HG03135 (cell line): Measurements from ENCODE around the gene GRM8.
A peak's percentile ranks its signal among the peaks of the same experiment; 100 is the strongest.

Experiments
- ATAC-seq: cut with Tn5 transposase; IDR thresholded peaks from one replicate; pipeline ENCODE4 v1.9.1; 2021; ENCODE audit warnings: mild to moderate bottlenecking, moderate library complexity; ENCODE audit not compliant: unreplicated experiment

GRM8 gene

DNA sequence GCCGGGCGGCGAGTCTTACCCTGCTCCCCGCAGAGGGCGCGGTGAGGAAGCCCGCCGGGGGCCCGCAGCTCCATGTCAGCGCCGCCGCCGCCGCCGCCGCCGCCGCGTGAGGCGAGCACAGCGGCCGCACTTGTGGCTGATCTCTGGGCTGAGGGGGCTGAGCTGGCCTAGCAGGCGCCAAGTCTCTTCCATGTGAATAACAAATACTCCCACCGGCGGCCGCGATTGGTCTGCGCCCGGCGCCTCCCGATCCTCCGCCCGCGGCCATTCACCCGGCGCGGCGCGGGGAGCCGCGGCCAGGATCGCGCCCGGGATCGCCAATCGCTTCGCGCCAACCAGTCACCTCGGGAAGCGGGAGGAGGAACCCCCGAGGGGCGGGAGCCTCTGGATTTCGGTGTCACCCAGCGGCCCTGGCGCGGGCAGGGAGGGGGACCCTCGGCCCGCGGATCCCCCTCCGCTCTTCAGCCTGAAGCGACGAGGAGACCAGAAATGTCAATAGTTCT, at the start of gene GRM8:
Gene GRM8, minus strand, starts transcription at position 164 of the 503 bp plus-strand sequence.
- no peak for ATAC-seq

DNA sequence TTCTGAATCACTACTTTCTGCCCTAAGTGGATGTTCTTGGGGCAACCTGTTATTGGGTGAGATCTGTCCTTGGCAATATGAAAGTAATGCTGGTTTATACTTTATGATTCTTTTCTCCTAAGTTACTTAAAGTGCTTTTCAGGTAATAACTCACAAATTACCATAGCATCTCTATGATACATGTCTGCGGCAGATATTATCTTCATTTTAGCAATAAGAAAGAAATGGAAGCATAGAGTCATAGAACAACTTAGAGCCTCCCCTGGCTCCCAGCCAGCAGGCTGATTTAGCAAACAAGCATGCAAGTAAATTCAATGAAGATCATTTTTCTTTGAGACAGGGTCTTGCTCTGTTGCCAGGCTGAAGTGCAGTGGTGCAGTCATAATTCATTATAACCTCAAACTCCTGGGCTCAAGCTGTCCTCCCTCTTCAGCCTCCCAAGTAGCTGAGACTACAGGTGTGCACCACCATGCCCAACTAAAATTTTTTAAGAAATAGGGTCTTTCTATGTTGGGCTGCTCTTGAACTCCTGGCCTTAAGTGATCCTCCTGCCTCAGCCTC, 38.1 kb upstream of the GRM8 start:
- no peak for ATAC-seq

DNA sequence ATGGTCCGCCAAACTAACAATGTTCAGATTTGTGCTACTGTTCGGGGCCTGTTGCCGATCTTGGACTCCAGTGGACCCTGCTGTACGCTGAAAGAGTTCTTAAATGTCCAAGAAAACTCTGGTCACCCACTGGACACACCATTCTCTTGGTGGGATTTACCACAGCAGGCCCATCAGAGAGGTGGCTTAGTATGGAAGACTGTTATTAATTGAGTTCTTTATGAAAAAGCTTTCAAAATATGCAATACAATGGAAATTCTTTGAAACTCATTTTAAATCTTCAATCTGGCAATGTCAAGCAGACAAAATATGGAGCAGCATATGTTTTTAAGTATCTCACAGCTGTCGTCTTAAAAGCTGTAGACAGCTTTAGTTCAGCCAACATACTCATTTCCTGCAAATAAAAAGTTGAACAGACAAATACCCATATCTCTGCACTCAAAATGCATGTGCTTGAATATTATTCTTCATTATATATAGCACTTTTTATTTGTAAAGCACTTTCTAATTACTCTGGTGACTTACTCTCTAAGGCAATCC, 37.4 kb upstream of the GRM8 start:
- no peak for ATAC-seq

DNA sequence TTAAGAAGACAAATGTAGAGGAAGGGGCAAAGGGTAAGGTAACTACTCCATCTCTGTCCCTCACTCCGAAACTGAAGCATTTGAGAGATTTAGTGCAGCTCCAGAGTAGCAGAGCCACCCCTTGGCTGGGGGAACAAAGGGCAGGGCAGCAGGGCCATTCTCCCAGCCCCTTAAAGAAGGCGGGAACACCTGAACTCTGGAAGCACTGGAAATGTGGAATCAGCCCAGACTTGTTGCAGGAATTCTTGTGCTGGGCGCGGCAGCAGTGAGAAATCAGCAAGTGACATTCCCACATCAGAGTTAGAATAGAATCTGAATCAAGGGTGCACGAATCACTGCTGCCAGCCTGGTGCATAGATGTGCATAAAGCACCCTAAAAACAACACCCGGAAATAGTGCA, 34.4 kb upstream of the GRM8 start:
- no peak for ATAC-seq

DNA sequence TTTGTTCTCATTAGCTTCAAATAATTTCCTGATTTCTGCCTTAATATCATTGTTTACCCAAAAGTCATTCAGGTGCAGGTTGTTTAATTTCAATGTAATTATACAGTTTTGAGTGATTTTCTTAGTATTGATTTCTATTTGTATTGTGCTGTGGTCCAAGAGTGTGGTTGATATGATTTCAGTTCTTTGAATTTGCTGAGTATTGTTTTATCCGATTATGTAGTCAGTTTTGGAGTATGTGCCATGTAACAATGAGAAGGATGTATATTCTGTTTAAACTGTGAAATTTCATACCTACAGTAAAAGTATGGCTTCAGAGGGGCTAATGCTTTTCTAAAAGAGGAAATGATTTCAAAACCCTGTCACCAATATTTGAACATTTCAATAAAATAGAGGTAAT, 17.4 kb upstream of the GRM8 start:
- ATAC-seq, result no peak

DNA sequence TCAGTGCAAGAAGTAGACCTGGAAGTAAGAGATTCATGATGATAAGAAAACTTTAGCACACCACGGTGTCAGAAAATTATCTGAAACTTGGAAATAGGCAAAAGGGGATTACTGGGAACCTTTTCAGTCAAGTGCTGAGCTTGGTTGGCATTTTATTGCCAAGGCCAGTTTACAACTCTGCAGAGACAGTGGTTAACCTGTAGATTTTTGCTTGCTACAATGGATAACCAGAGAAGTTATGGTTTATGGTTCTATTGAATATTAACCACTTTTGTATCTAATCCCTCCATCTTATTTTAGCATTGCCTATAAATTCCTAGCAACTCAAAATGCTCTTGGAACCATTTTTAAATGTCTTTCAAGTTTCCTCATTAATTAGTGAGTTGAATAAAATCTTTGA, 13.3 kb upstream of the GRM8 start:
- no peak for ATAC-seq

DNA sequence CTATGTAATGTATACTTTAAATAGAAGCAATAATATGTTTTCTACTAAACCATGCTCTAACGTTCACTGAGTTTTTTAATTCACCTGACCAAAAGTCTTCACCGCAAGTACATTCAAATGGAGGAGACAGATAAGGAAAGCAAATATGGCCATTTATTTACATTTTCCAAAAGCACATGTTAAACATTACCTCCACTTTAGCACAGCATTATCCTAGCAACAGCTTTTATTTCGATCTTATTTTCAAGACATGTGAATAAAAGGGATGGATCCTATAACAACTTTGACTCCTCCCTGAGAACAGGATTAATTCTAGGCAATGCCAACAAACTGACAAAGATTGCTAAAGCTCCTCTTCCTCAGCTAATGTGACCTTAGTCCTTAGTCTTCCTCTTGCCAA, 11.5 kb upstream of the GRM8 start:
- no peak for ATAC-seq

DNA sequence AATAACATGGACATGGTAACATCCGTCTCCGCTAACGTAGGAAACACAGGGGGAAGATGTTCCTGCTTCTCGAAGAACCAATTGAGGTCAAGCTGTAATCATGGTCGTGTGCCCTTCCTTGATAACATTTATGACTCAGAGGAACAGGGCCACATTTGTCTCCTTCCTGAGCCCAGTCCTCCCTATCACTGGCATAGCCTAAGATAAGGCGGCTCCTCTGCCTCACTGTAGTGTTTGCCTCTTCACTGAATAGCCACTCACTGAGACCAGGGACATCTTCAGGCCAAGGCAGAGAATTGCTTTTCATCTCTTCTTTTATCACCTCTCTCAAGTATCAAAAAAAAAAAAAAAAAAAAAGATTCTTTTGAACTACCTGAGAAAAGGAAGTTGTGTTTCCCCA, 5.4 kb upstream of the GRM8 start:
- ATAC-seq, result no peak

DNA sequence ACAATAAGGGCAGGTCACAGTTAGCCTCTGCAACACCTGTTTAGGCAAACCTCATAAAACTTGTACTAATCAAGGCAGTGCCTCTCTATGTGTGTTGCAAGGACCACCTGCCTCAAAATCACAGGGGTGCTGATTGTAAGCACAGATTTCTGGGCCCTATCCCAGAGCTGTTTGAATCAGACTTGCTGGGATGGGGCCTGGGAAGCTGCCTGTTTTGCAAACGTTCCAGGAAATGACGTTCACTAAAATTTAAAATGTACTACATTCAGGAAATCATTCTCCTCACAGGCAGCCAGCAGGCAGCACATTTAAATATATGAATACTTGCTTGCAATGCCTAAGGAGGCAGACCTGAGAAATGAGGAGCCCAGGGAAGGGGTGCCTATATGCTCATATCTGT, 4.3 kb upstream of the GRM8 start:
- no peak for ATAC-seq

DNA sequence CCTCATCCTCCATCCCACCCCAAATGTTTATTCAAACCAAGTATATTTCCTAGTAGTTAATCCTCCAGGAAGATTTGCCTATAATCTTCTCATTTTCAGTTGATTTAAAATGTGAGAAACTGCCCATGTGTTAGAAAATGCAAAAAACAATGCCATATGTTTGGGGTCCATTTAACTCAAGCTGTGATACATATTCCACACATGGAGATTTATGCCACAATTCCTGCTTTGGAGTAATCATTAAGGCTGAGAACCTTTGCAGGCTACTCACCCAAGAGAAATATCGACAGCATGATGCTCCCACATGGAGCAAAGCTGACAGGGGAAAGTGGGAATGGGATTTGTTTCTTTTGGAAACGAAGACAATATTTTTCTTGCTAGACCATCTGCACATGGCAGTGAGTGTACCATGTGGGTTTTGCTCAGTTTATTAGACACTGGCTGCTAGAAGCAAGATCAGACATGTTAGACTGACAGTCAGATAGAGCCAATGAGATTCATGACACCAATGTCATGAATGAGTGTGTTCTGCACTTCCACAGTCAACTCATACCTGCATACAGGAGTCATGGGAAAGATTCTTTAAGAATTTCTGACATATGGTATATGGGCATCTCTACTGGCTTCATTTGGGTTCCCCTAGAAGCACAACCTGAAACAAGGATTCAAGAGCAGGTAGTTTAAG, 3.4 kb upstream of the GRM8 start:
- no peak for ATAC-seq

DNA sequence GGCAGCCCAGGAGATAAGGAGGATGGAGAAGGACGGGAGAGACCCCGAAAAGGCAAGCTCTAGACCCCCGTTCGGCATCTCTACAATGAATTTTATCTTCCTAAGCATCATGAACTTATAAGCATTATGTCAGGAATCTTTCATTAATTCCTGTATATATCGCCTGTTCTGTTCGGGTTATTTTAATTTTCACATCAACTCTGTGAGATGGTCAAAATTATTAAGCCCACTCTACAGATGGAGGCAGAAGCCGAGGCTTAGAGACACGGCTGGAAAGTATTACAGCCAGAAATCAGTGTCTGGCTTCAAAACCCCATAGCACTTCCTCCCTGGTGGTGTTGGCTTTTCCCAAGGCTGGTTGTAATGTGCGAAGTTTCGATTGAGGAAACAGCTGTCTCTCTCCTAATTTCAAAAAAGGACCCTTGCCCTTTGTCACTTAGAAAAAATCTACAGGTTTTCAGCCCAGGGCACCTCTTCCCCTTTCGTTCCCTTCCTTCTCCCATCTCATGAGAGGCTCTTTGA, 1.5 kb upstream of the GRM8 start:
- ATAC-seq, result no peak

DNA sequence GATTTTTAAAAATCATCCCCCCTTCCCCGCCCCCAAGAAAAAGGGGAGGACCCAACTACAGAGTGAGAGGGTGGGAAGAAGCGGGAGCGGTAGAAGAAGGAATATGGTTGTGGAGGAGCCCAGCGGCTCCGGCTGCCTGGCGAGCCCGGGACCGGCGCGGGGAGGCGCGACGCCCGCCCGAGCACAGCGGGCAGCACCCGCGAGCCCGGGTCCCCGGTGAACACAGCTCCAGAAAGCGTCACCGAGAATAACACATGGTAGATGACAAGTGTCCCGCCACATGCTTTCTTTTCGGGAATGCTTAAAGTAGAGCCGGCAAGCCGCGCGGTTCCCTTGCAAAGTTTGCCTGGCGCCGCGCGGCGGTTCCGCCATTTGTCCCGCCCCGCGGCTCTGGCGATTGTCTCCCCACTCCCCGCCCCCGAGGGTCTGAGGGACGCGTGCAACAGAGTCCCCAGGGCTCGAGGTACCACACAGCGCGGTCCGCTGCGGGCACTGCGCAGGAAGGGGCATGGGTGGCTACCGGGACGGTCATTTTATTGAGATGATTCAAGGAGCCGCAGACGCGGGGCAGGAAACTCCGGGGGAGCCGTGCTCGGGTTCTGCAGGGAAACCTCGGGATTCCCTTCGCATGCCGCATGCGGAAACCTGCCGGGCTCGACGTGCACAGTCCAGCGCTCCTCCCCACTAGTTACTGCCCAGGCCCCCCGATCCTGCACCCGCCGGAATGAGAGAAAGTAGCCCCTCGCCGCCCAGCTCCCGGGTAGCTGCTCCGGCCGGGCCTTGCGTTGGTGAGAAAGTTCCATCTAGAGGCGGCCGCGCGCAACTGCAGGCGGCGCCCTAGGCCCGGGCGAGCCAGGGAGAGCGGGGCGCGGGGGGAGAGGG, 781 bp upstream of the GRM8 start:
- ATAC-seq, result peak; percentile 85

DNA sequence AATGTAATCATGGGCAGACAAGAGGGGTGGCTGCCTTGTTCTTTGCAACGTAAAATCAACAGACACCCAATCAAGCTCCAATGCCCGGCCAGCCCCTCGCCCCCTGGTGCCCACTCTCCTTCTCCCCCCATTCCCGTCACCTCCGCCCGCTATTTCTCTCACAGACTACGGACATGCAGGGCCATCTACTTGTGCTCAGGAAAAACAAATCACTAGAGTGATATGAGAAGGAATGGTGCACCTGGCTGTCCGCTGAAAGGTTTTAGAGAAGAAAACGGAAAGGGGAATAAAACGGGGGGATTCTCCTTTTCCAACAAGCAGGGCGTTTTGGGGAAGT, 396 bp downstream of the GRM8 start:
- ATAC-seq, result no peak

DNA sequence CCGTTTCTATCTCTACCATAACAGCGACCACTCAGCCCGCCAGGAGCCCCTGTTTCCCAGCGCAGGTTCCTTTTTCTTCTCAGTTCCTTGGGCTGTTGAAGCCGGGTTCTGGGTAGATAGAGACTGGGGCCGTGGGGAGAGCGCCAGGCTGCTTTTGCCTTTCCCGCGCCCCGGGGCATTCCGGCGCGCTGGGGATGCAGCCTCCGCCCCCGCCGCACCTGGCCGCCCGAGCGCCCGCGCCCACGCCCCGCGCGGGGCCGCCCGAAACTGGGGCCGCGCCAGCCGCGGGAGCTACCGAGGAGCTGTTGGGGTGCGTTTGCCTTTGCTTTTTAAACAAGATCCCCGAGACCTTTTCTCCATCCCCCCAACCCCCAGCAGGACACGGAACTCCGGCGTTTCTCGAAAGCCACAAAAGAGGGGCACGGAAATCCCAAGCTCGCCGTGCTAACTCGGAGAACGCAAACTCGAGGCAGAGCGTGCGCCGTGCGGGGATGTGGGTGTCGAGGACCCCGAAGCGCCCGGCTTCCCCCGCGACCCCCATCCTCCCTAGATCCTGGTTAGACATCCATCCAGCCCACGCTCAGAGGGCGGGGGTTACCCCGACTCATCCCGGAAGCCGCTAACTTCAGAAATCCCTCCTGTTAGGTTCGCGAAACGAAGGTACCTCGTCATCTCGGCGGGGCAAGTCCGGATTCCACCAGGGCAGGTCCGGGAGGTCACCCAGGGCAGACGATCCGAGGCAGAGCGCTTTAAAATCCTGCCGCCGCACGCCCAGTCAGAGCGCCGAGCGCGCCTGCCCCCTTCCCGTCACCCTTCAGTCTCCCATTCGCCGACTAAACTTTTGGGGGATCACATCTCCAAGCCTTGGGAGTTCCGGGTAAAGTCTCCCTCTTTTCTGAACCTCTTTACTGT, 1.0 kb downstream of the GRM8 start:
- no peak for ATAC-seq

DNA sequence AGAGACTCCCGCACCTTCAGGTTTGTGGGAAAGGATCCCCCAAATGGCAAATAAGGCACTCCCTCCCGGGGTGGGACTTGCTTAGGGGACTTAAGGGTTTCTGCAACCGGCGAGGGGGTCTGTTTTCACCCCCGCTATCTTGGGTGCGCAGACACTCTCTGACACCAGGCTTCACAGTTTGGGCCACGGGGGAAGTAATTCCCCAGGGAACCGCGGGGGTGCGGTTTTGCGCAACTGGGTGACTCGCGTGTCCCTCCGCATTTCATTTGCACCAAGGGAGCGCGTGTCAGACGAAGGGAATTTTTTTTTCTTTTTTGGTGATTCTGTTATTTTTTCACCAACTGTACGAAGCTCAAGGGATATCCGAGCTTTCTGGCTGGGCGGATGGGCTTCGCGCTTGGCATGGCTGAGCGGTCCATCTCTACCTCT, 1.7 kb downstream of the GRM8 start:
- ATAC-seq, result no peak

DNA sequence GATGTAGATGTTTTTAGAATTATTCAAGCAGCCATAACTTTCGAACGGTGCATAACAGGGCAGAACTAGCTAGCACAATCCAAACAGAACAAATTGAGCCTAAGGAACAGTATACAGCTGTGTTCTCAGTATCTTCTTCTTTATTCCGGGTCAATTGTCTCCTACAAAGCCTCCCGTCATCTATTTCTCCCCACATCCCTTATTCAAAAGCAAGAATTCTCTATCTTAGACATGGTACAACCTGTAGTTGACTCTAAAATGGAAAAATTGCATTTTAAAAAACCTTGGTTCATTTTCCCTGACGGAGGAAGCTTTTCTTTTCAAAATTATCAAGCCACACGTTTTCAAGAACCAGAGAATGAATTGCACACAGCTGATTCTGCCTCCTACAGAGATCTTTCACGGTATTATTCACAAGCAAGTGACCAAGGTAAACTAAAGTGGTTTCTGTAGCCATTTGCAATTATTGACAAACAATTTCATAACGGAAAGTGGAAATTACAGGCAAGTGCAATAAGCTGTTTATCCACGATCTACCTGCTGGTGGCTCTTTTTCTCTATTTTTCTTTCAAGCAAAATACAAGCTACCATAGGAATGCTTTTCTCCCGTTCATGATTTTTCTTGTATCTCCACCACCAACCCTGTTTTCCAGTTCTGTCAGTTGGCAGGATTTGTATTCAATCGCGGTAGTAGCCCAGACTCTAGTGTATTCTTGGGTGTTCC, 2.3 kb downstream of the GRM8 start:
- ATAC-seq, result no peak

DNA sequence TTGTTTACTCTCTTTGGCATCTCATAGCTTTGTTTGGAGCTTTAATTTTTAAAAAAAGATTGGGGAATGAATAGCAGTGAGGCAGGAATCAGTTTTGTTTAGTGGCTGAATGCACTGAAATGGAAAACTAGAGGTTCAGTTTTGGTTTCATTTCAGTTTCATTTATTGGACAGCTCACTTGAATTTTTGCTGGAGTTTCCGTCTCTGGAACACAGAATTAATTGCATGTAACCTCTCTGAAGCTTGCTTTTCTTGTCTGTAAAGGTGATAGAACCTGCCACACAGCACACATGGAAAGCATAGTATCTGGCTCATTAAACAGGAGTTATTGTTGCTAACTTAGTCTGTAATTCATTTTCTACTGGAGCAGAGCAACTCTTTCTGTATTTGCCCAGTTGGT, 7.1 kb downstream of the GRM8 start:
- ATAC-seq, result no peak

DNA sequence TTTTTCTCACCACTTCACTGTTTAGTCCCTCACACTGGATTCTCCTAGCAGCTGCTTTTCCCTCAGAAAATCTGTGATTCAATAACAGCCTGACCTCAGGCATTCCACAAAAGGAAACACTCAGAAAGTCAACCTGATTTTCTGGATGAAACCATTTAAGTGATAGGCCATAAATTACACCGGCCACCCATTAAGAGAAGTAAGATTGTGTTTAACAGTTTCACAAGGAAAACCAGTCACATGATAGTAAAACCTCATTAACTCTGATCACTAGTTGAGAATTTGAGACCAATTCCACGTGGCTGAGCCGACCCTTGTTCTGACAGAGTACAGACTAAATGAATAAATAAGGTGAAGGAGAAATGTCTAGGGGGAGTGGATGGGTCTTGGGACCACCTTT, 7.7 kb downstream of the GRM8 start:
- ATAC-seq, result no peak

DNA sequence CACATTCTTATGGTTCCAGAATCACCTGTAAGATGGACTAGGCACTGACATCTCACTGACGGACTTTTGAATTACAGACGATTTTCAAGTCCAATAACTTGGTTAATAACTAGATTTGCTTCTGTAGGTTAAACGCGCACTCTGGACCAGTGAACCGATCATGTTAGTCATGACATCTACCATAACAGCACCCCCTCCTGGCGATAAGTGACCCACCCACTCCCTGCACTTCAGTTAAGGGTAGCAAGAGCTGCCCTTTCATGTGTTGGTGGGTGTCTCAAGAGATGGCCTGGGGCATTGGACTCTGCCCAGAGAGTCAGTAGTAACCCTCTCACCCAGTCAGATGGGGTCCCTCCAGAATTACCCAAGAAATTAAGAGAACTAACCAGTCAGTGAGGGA, 12.9 kb downstream of the GRM8 start:
- ATAC-seq, result no peak

DNA sequence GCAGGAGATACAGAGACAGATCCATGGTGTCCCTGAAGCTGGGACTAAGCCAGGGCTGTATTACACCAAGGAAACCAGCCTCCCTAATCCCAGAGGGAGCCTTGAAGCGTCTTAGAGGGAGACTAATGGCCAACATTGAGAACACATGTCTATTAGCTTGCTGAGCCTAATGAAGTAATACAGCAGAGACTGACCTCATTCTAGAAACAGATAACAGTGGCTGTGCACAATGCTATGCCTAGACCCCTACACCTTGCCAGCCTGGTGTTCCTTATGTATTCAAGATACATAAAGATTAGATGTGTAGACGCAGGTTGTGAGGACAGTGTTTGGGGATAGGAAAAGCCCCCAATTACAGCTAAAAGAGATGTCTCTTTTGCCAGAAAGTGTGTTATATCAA, 19.1 kb downstream of the GRM8 start:
- no peak for ATAC-seq
